Measurements from ENCODE around the gene TIMM29. TPM values are rescaled to one million over a fixed set of nuclear protein-coding genes. Genes with fewer than 3 reads are reported as not detected.
A peak's percentile ranks its signal among the peaks of the same experiment; 100 is the strongest.
"Not testable (repeated sequence)": the region's sequence is repeated elsewhere in the genome, so short reads cannot be mapped to it uniquely, and the experiment has no call there.

Gene TIMM29
- total and polyA plus RNA-seq, 2 donors (not counting 1 experiment from before 2014, with no cell fraction given): 8.4 to 24.2 TPM

- no peaks in the 10 kb centered on the region for H3K4me1 ChIP-seq (ENCODE audit: control insufficient read depth in 2 of 2, insufficient read depth in 2 of 2, low read length in 2 of 2)
- no peaks in the 10 kb centered on the region for H3K79me2 ChIP-seq (ENCODE audit: control insufficient read depth, insufficient read depth, low read length)
- 100% methylated on average over 3 of the region's 6 CpGs for WGBS (ENCODE audit: insufficient coverage)
- ATAC-seq (ENCODE audit: low read depth) (no peak), DNase-seq (no peak)
- H4K20me1 ChIP-seq (ENCODE audit: control insufficient read depth, insufficient read depth, low read length, poor library complexity, severe bottlenecking): no peaks in the 10 kb centered on the region
- H3K4me3 Mint-ChIP-seq: no peak overlapping the region
- TF ChIP-seq EZH2 (IDR thresholded peaks at IDR 0.05; ENCODE audit: borderline replicate concordance, insufficient read depth, low read depth, low read length, poor library complexity, severe bottlenecking) (no peak), CTCF (IDR thresholded peaks at IDR 0.05) (no peak)
- no peak overlapping the region for H3K9ac ChIP-seq (ENCODE audit: low read length)
- H3K27ac ChIP-seq (ENCODE audit: low read length in 2 of 2): no peak overlapping the region
- H3K27me3 ChIP-seq (replicated peaks in 1 of 4; ENCODE audit: control extremely low read depth in 1 of 4, control insufficient read depth in 3 of 4, insufficient read depth in 4 of 4, low read length in 3 of 4): no peaks in the 10 kb centered on the region
- no peak overlapping the region for H3K4me3 ChIP-seq (ENCODE audit: control extremely low read depth in 1 of 5, extremely low read depth in 1 of 5, insufficient read depth in 1 of 5, low read depth in 2 of 5, low read length in 4 of 5)
- H2AFZ ChIP-seq (ENCODE audit: insufficient read depth, low read depth, low read length, poor library complexity, severe bottlenecking): no peak overlapping the region
- intact Hi-C loops (cut with micrococcal nuclease): no loop called here
- H3K36me3 ChIP-seq (replicated peaks in 1 of 2; ENCODE audit: control extremely low read depth in 1 of 2, control insufficient read depth in 1 of 2, extremely low read depth in 1 of 2, insufficient read depth in 2 of 2, low read length in 1 of 2): no peaks in the 10 kb centered on the region
- H3K9me3 Mint-ChIP-seq (ENCODE audit: insufficient read depth): no peaks in the 10 kb centered on the region
- H3K4me1 Mint-ChIP-seq: peaks cover 4% of the 10 kb centered on the region
- no peak overlapping the region for H3K27ac Mint-ChIP-seq
- no peak overlapping the region for H3K4me2 ChIP-seq (replicated peaks; ENCODE audit: low read depth, low read length, poor library complexity, severe bottlenecking)
- H3K9me3 ChIP-seq (ENCODE audit: control extremely low read depth in 1 of 3, control insufficient read depth in 2 of 3, insufficient read depth in 1 of 3, low read length in 2 of 3): no peaks in the 10 kb centered on the region
- POLR2A ChIA-PET: no interaction called here
- no peaks in the 10 kb centered on the region for H3K27me3 Mint-ChIP-seq
- CTCF ChIA-PET: interaction anchor here (0.5 to 1.3 kb wide), 2 partner anchors 11 to 18 kb away, joined by 4 to 5 read pairs; no protein-coding TSS in a partner anchor
These were observed 24.2 kb downstream of the TIMM29 start for GRCh38 chr19:10952809-10953208.

- H3K9me3 Mint-ChIP-seq (ENCODE audit: insufficient read depth); intact Hi-C loops (cut with micrococcal nuclease); H3K9me3 ChIP-seq (ENCODE audit: control extremely low read depth in 1 of 3, control insufficient read depth in 2 of 3, insufficient read depth in 1 of 3, low read length in 2 of 3); H3K9ac ChIP-seq (ENCODE audit: low read length); POLR2A ChIA-PET; H4K20me1 ChIP-seq (ENCODE audit: control insufficient read depth, insufficient read depth, low read length, poor library complexity, severe bottlenecking); ATAC-seq (ENCODE audit: low read depth); H2AFZ ChIP-seq (ENCODE audit: insufficient read depth, low read depth, low read length, poor library complexity, severe bottlenecking); H3K27me3 Mint-ChIP-seq; H3K36me3 ChIP-seq (replicated peaks in 1 of 2; ENCODE audit: control extremely low read depth in 1 of 2, control insufficient read depth in 1 of 2, extremely low read depth in 1 of 2, insufficient read depth in 2 of 2, low read length in 1 of 2); H3K27me3 ChIP-seq (replicated peaks in 1 of 4; ENCODE audit: control extremely low read depth in 1 of 4, control insufficient read depth in 3 of 4, insufficient read depth in 4 of 4, low read length in 3 of 4); DNase-seq: not testable (repeated sequence)
- CTCF ChIA-PET: interaction anchor here (1.1 to 2.2 kb wide), 2 partner anchors 18 to 23 kb away, joined by 6 to 7 read pairs; no protein-coding TSS in a partner anchor
- Mint-ChIP-seq H3K4me3 (peak overlapping the region; percentile 90), H3K27ac (peak overlapping the region; percentile 37), H3K4me1 (peaks cover 36% of the 10 kb centered on the region)
- Histone ChIP-seq H3K27ac (ENCODE audit: low read length in 2 of 2) (peak overlapping the region in 1 of 2 donors; percentile 84), H3K4me3 (ENCODE audit: control extremely low read depth in 1 of 5, extremely low read depth in 1 of 5, insufficient read depth in 1 of 5, low read depth in 2 of 5, low read length in 4 of 5) (peak overlapping the region in 1 of 5 experiments; percentile 72), H3K4me2 (replicated peaks; ENCODE audit: low read depth, low read length, poor library complexity, severe bottlenecking) (peak overlapping the region; percentile 83), H3K79me2 (ENCODE audit: control insufficient read depth, insufficient read depth, low read length) (peaks cover 38% of the 10 kb centered on the region), H3K4me1 (ENCODE audit: control insufficient read depth in 2 of 2, insufficient read depth in 2 of 2, low read length in 2 of 2) (peaks cover 22 to 37% of the 10 kb centered on the region in 2 donors)
- 97% methylated on average over 11 of the region's 19 CpGs for WGBS (ENCODE audit: insufficient coverage)
These were observed 30.8 kb downstream of the TIMM29 start for GRCh38 chr19:10959277-10959968.

Measured in B cell (primary cell).